Measurements from ENCODE around the gene ISYNA1.
A peak's percentile ranks its signal among the peaks of the same experiment; 100 is the strongest.

ISYNA1 gene

DNA sequence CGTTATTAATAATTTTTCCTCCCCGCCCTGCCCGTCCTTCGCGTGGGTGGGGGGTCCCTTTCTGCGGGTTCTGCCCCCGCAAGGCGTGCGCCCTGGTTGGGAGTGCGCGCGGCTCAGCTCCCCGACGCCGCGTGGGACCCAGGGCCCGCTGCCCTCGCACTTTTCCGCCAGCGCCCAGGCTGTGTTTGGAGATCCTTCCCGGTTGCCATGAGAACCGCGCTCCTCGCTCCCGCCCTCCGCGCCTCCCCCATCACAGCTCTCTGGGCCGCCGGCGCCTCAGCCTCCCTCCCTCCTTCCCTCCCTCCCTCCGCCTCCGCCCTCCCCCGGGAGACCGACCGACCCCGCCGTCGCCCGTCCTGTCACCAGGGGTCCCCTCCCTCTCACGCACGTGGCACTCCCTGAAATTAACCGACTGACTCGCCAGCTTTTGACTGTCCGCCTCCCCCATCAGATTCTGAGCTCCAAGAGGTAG is 21.1 kb downstream of the ISYNA1 start:
- no peaks in the 10 kb centered on the region for H3K9me3 ChIP-seq (ENCODE audit: control insufficient read depth, low read length)
- H3K4me1 ChIP-seq = peaks cover 20% of the 10 kb centered on the region
- peak overlapping the region; percentile 93 for H2AFZ ChIP-seq
- peak overlapping the region; percentile 63 for H3K4me3 ChIP-seq (ENCODE audit: low read depth, low read length)
- no peak overlapping the region for H3K9ac ChIP-seq
- H3K4me2 ChIP-seq (ENCODE audit: low read length) = peak overlapping the region; percentile 90
- TF ChIP-seq, protein P1, sequence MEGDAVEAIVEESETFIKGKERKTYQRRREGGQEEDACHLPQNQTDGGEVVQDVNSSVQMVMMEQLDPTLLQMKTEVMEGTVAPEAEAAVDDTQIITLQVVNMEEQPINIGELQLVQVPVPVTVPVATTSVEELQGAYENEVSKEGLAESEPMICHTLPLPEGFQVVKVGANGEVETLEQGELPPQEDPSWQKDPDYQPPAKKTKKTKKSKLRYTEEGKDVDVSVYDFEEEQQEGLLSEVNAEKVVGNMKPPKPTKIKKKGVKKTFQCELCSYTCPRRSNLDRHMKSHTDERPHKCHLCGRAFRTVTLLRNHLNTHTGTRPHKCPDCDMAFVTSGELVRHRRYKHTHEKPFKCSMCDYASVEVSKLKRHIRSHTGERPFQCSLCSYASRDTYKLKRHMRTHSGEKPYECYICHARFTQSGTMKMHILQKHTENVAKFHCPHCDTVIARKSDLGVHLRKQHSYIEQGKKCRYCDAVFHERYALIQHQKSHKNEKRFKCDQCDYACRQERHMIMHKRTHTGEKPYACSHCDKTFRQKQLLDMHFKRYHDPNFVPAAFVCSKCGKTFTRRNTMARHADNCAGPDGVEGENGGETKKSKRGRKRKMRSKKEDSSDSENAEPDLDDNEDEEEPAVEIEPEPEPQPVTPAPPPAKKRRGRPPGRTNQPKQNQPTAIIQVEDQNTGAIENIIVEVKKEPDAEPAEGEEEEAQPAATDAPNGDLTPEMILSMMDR (IDR thresholded peaks at IDR 0.05) = no peak
- H3K27me3 ChIP-seq (ENCODE audit: control insufficient read depth, insufficient read depth, low read length) = no peaks in the 10 kb centered on the region
- H3K79me2 ChIP-seq = no peaks in the 10 kb centered on the region
- no peaks in the 10 kb centered on the region for H3K36me3 ChIP-seq (ENCODE audit: control insufficient read depth, insufficient read depth, low read length)
- H3K27ac ChIP-seq = peak overlapping the region; percentile 88

DNA sequence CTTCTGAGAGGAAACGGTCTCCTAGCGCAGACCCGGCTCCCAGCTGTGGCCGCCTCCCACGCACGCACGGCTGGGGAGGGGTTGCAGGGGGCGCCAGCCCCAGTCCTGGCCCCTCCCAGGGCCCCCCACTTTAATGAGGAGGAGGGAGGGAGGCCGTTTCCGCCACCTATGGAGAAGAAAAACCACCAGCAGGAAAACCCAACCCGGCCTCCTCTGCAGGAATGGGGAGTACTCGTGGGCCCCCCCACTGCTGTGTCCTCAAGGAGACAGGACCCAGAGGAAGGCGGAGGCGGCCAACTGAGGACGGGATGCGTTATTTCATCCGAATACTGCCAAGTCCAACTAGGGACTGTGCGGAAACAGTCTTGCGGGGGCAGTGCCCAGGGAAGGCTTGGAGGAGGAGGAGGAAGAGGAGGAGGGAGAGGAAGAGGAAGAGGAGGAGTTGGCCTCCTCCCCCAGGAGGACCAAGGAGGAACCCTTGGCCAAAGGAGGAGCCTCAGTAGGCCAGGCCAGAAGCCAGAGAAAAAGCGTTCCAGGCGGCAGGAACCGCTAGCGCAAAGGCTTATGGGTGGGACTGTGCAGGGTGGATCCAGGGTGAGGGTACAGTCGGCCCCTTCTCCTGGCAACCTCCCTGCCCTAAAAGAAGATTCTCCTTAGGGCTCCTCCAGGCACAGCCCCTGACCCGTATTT is 22.6 kb downstream of the ISYNA1 start:
- H3K4me3 ChIP-seq (ENCODE audit: low read depth, low read length) = no peak overlapping the region
- H3K9me3 ChIP-seq (ENCODE audit: control insufficient read depth, low read length) = no peaks in the 10 kb centered on the region
- peaks cover 20% of the 10 kb centered on the region for H3K4me1 ChIP-seq

DNA sequence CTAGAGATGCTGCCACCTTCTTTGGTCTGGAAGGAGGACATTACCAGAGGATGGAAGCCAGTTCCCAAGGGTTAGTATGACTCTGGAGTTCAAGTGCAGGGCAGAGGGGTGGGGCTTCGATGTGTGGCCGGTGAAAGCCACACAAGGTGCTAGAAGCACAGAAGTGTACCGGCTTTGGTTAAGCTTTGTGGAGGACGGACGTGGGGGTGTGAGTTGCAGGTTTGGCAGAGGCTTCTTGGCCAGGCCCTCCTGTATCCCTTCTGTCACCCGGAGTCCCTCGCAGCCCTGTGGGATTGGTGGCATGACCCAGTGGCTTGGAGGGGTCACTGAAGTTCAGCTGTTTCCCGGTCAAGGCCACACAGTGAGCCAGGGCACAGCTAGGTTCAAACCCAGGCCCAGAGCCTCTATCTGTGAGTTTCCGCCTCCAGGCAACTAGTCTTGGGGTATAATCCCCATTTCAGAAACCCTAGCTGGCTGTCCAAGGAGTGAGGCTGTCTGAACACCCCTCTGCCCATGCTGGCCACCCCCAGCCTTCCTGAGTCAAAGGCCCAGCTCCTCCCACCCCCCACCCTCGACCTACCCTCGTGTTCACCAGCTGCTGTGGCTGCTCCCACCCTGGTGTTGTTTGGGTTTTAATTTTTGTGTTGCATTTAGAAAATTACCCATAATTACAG is 23.3 kb downstream of the ISYNA1 start:
- no peak overlapping the region for H3K4me3 ChIP-seq (ENCODE audit: low read depth, low read length)

More for the DNA sequence above, 22.6 kb downstream of the ISYNA1 start:
- H3K36me3 ChIP-seq (ENCODE audit: control insufficient read depth, insufficient read depth, low read length) = no peaks in the 10 kb centered on the region
- no peak overlapping the region for H3K4me2 ChIP-seq (ENCODE audit: low read length)
- no peaks in the 10 kb centered on the region for H3K27me3 ChIP-seq (ENCODE audit: control insufficient read depth, insufficient read depth, low read length)
- no peaks in the 10 kb centered on the region for H3K79me2 ChIP-seq
- no peak overlapping the region for H3K9ac ChIP-seq
- H2AFZ ChIP-seq = no peak overlapping the region
- TF ChIP-seq, protein P1 (IDR thresholded peaks at IDR 0.05) = no peak
- peak overlapping the region; percentile 88 for H3K27ac ChIP-seq

DNA sequence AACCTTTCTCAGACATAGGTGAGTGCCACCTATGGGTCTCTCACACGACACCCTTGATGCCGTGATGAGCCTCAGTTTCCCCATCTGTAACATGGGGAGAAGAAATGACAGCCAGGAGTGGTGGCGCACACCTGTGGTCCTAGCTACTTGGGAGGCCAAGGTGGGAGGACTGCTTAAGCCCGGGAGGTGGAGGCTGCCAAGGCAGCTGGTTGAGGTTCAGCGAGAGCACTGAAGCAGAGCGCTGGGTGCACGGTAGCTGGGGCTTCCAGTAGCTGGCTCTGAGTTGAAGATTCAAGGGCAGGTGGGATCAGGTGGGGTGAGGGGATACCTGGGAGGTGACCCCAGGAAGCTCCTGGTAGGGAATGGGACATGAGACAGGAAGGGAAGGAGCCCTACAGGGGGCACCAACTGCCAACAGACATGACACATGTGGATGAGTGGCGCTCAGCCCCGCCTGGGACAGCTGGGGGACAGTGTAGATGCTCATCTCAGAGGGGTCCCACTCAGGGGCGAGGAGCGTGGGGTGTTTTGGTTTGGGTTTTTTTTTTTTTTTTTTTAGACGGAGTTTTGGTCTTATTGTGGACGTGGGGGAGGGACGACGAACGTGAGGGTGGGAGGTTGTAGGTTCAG is 25.2 kb downstream of the ISYNA1 start:
- H3K4me1 ChIP-seq = peaks cover 12% of the 10 kb centered on the region
- no peaks in the 10 kb centered on the region for H3K36me3 ChIP-seq (ENCODE audit: control insufficient read depth, insufficient read depth, low read length)
- no peaks in the 10 kb centered on the region for H3K9me3 ChIP-seq (ENCODE audit: control insufficient read depth, low read length)
- no peaks in the 10 kb centered on the region for H3K27me3 ChIP-seq (ENCODE audit: control insufficient read depth, insufficient read depth, low read length)
- no peak overlapping the region for H2AFZ ChIP-seq
- TF ChIP-seq, protein P1 (IDR thresholded peaks at IDR 0.05) = no peak
- H3K27ac ChIP-seq = no peak overlapping the region
- H3K4me2 ChIP-seq (ENCODE audit: low read length) = no peak overlapping the region
- H3K4me3 ChIP-seq (ENCODE audit: low read depth, low read length) = no peak overlapping the region
- H3K79me2 ChIP-seq = no peaks in the 10 kb centered on the region
- H3K9ac ChIP-seq = no peak overlapping the region

More for the DNA sequence above, 23.3 kb downstream of the ISYNA1 start:
- peak overlapping the region; percentile 88 for H3K27ac ChIP-seq
- H3K9me3 ChIP-seq (ENCODE audit: control insufficient read depth, low read length) = no peaks in the 10 kb centered on the region
- H3K9ac ChIP-seq = no peak overlapping the region
- peaks cover 20% of the 10 kb centered on the region for H3K4me1 ChIP-seq
- no peaks in the 10 kb centered on the region for H3K27me3 ChIP-seq (ENCODE audit: control insufficient read depth, insufficient read depth, low read length)
- peak overlapping the region; percentile 7 for H2AFZ ChIP-seq
- TF ChIP-seq, protein P1 (IDR thresholded peaks at IDR 0.05) = no peak
- H3K79me2 ChIP-seq = no peaks in the 10 kb centered on the region
- no peaks in the 10 kb centered on the region for H3K36me3 ChIP-seq (ENCODE audit: control insufficient read depth, insufficient read depth, low read length)
- H3K4me2 ChIP-seq (ENCODE audit: low read length) = no peak overlapping the region
